IPS-15b (cell line): Measurements from ENCODE around the gene SKI.

Source experiments
- H3K27me3 ChIP-seq: one replicate; pipeline ENCODE4 v1.6.1; 2013; ENCODE audit warnings: low read length; ENCODE audit not compliant: control insufficient read depth, insufficient read depth
- H3K36me3 ChIP-seq: one replicate; pipeline ENCODE4 v1.6.1; 2013; ENCODE audit warnings: low read length; ENCODE audit not compliant: control insufficient read depth, insufficient read depth
- H3K4me1 ChIP-seq: one replicate; pipeline ENCODE4 v1.6.1; 2013; ENCODE audit warnings: mild to moderate bottlenecking, low read length; ENCODE audit not compliant: control insufficient read depth, insufficient read depth
- H3K4me3 ChIP-seq: one replicate; pipeline ENCODE4 v1.5.1; 2013; ENCODE audit warnings: low read depth, low read length
- H3K9ac ChIP-seq: one replicate; pipeline ENCODE4 v1.6.1; 2013; ENCODE audit warnings: low read depth, mild to moderate bottlenecking, low read length
- H3K9me3 ChIP-seq: one replicate; pipeline ENCODE4 v1.6.1; 2013; ENCODE audit warnings: mild to moderate bottlenecking, low read length; ENCODE audit not compliant: control insufficient read depth, insufficient read depth

The SKI gene

GRCh38 chr1:2186901-2187300 lies 41.2 kb upstream of the SKI start:
- H3K36me3 ChIP-seq, result peaks cover 16% of the 10 kb centered on the region

DNA sequence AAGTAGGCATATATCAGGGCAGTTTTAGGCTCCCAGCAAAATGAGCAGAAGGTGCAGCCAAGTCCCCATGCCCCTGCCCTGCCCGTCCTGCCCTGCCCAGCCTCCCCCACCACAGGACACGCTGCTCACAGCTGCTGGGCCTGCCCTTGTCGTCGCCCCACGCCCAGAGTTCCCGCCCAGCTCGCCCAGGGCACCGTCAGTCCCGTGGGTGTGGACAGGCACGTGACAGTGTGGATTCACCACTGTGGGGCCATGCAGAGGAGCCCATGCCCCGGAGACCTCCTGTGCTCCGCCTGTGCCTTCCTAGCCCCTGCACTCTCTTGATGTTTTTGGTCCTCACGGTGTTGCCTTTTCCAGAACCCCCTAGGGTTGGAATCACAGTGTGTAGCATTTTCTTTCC lies 40.5 kb upstream of the SKI start:
- Histone ChIP-seq H3K4me1 (no peaks in the 10 kb centered on the region), H3K9me3 (no peaks in the 10 kb centered on the region), H3K36me3 (peaks cover 21% of the 10 kb centered on the region), H3K4me3 (no peak overlapping the region), H3K9ac (no peak overlapping the region), H3K27me3 (no peaks in the 10 kb centered on the region)

More at GRCh38 chr1:2186901-2187300, 41.2 kb upstream of the SKI start:
- H3K9me3 ChIP-seq, result no peaks in the 10 kb centered on the region
- no peak overlapping the region for H3K9ac ChIP-seq
- H3K4me3 ChIP-seq, result no peak overlapping the region
- no peaks in the 10 kb centered on the region for H3K27me3 ChIP-seq
- H3K4me1 ChIP-seq, result no peaks in the 10 kb centered on the region

DNA sequence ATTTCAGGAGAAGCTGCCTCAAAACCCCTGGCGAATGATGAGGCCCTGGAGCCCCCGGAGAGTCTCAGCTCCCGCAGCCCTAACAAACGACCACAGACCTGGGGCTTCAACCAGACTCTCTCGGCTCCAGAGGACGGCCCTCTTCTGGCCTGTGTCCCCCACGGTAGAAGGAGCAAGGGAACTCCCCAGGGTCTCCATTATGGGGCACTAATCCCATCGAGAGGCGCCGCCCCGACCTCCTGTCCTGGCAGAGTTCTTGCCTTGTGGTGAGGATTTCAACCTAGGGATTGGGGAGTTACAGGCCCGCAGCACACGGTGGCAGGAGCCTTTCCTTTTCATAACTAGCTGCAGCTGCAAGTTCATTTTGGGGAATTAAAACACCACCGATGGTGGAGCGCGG lies 39.8 kb upstream of the SKI start:
- Histone ChIP-seq H3K27me3 (no peaks in the 10 kb centered on the region), H3K4me1 (no peaks in the 10 kb centered on the region), H3K9ac (no peak overlapping the region), H3K4me3 (no peak overlapping the region), H3K36me3 (peaks cover 25% of the 10 kb centered on the region), H3K9me3 (no peaks in the 10 kb centered on the region)

DNA sequence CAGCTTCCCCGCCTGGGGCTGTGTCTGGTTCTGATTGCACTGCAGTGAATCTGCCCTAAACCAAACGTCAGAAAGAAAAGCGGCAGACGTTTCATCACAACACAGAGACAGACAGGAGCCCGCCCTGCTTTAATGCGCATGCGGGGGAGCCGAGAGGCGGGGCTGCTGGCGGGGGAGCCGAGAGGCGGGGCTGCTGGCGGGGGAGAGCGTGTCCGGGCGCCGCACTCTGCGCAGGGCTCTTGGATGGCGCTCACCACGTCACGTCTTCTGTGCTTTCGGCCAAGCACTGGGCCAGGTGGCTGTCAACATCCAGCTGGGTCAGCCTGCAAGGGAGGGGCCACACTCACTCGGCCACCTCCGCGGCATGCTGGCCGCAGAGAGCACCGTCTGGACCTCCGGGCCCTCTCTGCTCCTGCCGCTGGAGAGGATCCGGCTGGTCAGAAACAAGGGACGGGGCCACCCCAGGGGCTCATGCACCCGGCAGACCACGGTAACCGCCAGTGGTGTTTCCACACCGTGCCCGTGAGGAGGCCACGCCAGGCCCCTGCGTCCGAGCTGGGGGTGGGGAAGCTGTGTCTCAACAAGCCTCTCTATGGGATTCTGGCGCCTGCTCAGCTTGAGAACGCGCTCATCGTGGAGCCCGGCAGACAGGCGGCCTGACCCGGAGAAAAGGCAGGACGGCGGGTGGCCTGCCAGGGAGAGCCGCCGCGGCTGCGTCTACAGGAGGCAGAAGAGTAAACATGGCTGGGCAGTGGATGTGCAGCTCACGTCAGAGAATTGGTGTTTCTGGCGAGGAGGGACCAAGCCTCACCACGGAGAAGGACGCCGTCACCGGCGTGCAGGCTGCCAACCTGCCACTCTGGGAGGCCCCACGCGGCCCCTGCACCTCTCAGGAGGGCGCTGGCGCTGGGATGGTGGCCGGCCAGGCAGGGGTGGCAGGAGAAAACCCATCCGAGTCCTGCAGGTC lies 38.4 kb upstream of the SKI start:
- Histone ChIP-seq H3K4me1 (no peaks in the 10 kb centered on the region), H3K27me3 (no peaks in the 10 kb centered on the region), H3K4me3 (peak overlapping the region; percentile 43), H3K9me3 (no peaks in the 10 kb centered on the region), H3K36me3 (peaks cover 23% of the 10 kb centered on the region), H3K9ac (no peak overlapping the region)

DNA sequence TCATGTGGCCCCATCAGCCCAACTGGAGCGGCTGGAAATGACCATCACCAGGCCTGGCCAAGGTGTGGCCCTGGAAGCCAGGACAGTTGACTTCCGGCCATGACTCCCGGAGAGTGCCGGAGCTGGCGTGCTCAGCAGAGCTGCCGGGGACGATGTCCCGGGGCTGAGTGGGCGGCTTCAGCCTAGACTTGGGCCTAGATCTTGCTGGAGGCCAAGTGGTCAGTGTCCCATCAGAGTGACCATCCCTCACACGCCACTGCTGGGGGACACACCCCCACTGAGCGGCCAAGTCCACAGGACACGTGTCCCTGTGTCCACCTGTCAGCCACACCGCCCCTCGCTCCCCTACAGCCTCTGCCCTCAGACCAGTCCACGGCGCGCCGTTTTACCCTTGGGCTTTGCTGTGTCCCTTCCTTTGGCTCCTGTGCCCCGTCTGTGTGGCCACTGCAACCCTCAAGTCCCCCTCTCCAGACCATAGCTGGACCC lies 37.6 kb upstream of the SKI start:
- H3K9ac ChIP-seq, result no peak overlapping the region
- H3K27me3 ChIP-seq, result no peaks in the 10 kb centered on the region
- H3K36me3 ChIP-seq, result peaks cover 17% of the 10 kb centered on the region
- peak overlapping the region; percentile 43 for H3K4me3 ChIP-seq
- no peaks in the 10 kb centered on the region for H3K9me3 ChIP-seq
- H3K4me1 ChIP-seq, result no peaks in the 10 kb centered on the region

- Histone ChIP-seq H3K4me3 (no peak overlapping the region), H3K9ac (no peak overlapping the region), H3K27me3 (no peaks in the 10 kb centered on the region), H3K9me3 (no peaks in the 10 kb centered on the region), H3K36me3 (peaks cover 12% of the 10 kb centered on the region), H3K4me1 (no peaks in the 10 kb centered on the region)
These were observed 35.8 kb upstream of the SKI start for GRCh38 chr1:2192031-2192995.

DNA sequence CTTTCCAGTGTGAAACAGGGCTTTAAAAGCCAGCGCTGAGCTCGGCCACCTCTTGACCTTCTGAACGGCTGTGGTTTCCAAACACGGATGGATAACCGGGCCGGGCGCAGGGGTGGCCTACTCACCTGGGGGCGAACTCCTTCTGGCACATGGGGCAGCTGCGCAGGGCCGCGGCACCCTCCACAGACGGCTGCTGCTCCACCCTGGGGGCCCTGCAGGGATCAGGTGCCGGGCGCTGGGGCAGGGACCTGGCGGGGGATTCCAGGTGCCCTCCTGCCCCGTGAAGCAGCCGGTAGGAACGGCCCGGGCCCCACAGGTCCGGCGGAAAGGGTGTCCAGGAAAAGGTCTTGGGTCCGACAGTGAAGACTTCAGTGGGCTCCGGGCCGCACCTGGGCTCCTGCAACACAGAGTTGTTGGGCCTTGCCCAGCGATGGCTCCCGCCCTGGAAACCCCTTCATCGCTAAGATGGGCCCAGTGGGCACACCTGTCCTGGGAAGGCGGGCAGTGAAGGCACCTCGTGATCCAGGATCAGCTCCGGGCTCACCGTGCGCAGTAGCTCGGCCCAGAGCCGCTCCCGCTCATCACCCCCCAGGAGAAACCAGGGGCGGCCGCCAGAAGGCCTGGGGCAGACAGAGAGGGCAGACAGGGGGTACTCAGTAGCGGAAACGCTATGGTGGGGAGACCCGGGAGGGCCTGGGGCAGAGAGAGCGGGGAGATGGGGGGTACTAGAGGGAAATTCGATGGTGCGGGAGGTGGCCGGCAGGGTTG lies 34.4 kb upstream of the SKI start:
- Histone ChIP-seq H3K9me3 (no peaks in the 10 kb centered on the region), H3K9ac (peak overlapping the region; percentile 60), H3K36me3 (peaks cover 12% of the 10 kb centered on the region), H3K4me1 (no peaks in the 10 kb centered on the region), H3K27me3 (no peaks in the 10 kb centered on the region), H3K4me3 (peak overlapping the region; percentile 41)

GRCh38 chr1:2194319-2194897 lies 33.7 kb upstream of the SKI start, which contains the start of gene FAAP20:
Gene FAAP20, minus strand, starts transcription at chr1:2194772. Its CDS starts 23 bp downstream, at chr1:2194749.
- peaks cover 12% of the 10 kb centered on the region for H3K36me3 ChIP-seq
- H3K9me3 ChIP-seq, result no peaks in the 10 kb centered on the region
- H3K27me3 ChIP-seq, result no peaks in the 10 kb centered on the region
- peak within 1 kb of the TSS; percentile 73 for H3K9ac ChIP-seq
- H3K4me3 ChIP-seq, result peak within 1 kb of the TSS; percentile 77
- H3K4me1 ChIP-seq, result no peaks in the 10 kb centered on the region

DNA sequence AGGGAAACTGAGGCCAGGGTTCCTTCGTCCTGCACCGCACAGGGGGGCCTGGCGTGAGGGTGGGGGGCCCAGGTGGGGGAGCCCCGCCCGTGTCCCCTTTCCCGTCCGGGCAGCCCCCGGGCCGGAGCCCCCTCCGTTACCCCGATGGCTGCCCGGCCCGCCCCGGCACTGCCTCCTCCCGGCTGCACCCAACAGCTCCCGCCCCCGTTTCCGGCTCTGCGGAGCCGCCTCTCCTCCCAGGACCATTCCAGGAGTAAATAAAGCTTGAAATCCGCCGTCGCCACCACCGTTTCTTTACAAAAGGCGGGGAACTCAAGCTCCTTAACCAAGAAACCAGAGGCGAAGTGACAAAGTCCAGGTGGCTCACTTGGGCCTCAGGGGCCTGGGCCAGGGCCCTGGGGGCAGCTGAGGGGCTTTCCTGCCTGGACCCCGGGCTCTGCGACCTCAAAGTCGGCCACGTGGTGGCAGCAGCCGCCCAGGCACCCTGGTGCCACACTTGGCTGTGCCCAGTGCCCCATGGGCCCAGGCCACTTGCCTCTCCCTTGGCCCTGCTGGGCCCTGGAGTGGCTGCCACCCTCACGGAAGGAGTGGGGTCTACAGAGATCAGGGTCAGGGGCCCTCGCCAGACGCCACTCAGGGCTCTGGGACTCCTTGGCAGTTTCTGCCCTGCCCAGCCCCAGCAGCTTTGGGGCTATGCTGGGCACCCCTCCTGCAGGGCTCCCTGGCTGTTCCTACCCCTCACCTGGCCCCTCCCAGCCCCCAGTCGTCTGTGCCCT lies 33.0 kb upstream of the SKI start:
- no peaks in the 10 kb centered on the region for H3K9me3 ChIP-seq
- peak overlapping the region; percentile 77 for H3K4me3 ChIP-seq
- H3K4me1 ChIP-seq, result no peaks in the 10 kb centered on the region
- H3K27me3 ChIP-seq, result no peaks in the 10 kb centered on the region
- H3K36me3 ChIP-seq, result peaks cover 12% of the 10 kb centered on the region
- peak overlapping the region; percentile 73 for H3K9ac ChIP-seq

DNA sequence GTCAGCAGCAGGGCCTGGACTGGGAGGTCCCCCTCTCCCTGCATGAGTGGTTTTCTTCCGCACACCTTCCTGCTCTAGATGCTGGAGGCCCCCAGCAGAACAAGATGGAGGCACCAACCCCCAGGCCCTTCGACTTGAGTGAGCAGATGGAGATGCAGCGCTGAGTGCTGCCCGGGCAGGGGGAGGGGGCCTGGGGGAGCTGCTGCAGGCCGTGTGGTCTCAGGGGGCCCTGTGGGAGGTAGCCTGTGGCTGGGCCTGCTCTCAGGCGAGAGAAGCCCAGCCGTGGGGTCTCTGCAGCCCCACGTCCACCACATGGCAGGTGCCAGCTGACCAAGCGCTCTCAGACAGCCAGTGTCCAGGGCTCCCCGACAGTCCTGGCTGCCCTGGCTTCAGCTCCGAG lies 32.3 kb upstream of the SKI start:
- Histone ChIP-seq H3K9ac (no peak overlapping the region), H3K4me3 (no peak overlapping the region), H3K27me3 (no peaks in the 10 kb centered on the region), H3K36me3 (peaks cover 12% of the 10 kb centered on the region), H3K9me3 (no peaks in the 10 kb centered on the region), H3K4me1 (no peaks in the 10 kb centered on the region)
